IPS-NIHi7 (cell line): ENCODE data around the gene INPP5B.

Source experiments
- DNase-seq: peaks from one replicate; pipeline ENCODE4 v3.0.0; 2012; ENCODE audit warnings: mixed read lengths; ENCODE audit errors: extremely low spot score

Gene INPP5B

DNA sequence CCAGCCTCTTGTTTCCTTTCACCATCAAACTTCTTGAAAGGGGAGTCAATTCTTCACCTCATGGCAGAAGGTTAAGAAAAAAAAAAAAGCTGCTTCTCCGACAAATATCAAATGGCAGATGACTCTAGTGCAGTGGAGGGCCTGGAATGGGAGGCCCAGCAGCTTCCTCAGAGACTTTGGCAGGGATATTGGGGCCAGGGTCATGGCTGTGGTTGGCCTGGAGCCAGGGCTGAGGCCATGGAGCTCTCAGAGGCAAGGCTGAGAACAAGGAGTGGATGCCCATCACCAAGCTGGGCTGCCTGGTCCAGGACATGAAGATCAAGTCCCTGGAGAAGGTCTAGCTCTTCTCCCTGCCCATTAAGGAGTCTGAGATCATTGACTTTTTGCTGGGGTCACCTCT lies 106.1 kb downstream of the INPP5B start:
- DNase-seq: no peak

DNA sequence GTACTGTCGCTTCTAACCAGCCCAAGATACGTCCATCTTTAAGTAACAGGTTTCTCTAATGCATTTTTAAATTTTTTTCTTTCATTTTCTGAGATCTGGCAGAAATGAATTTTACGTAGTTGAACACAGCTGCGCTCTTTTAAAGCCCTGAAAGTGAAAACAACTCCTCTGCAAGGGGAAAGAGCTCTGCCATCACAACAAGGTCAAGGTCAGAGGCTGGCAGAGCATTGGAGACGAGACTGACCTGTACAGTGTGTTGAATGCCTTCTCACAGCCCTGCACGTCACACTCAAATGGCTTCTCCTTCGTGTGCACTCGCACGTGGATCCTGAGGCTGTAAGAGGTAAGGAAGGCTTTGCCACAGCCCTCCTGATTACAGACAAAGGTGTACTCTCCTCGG lies 107.2 kb downstream of the INPP5B start:
- DNase-seq: no peak

DNA sequence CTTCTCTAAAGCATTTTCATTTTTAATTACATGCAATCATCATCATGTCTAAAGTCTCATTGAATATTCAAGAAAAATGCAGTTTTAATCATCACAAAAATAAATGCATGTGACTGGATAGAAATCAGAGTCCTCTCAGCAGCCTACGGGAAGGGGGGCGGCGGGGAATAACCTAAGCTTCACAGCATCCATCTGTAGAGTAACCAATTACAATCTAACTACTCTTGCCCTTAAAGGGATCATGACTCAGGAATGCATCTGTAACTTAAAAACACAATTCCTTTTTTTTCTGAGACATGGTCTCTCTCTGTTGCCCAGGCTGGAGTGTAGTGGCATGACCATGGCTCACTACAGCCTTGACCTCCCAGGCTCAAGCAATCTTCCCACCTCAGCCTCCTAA lies 110.1 kb downstream of the INPP5B start:
- no peak for DNase-seq

DNA sequence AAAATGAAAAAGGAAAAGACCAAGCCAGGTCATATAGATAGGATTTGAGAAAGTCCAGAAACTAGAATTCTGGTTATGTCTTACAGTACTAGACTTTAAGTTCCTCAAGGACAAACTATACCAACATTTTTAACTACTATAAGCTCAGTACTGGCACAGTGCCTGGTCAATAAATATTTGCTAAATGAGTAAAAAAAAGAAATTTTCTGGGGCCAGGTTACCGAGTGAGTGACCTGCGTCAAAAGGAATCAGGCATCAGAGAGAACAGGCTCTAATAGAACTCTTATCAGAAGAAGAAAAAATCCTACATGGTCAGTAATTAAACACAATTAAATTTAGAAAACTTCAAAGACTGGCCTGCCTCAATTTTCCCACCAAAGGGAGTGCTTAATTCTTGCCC lies 115.0 kb downstream of the INPP5B start:
- no peak for DNase-seq

DNA sequence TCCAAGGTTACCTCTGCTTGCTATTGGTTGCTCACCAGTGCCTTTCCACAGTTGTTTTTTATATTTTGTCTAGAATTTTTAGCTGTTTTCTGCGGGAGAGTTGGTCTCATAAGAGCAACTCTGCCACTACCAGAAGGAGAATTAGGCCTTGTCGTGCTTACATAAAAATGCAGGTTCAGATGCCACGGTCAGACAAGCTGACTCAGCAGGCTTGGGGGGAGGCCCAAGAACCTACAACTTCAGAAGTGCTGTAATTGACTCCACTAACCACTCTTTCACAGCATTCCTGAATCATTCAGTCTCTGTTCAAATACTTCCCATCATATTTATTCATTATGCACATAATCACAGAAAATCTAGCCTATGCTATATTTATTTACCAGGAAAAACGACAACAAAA lies 115.7 kb downstream of the INPP5B start:
- no peak for DNase-seq

DNA sequence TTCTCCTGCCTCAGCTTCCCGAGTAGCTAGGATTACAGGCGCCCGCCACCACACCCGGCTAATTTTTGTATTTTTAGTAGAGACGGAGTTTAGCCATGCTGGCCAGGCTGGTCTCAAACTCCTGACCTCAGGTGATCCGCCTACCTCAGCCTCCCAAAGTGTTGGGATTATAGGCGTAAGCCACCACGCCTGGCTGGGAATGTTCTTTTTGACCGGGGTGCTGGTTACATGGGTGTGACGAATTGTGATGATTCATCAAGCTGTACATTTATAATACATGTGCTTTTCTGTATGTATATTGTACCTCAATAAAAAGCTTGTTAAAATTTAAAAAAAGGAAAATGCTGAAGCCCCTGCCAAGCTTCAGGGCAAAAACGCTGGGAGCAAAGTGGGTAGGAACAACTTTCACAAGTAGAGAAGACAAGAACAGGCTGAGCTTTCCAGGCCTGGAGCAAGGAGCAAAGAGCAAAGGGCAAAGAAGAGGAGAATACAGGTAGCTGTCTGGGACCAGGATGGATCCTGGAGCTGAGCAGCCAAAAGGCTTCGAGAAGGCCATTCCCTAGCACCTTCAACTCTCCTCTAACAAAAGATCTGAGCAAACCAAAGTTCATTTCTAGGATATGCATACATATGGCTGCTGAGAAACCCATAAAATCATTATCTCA lies 118.3 kb downstream of the INPP5B start:
- no peak for DNase-seq

DNA sequence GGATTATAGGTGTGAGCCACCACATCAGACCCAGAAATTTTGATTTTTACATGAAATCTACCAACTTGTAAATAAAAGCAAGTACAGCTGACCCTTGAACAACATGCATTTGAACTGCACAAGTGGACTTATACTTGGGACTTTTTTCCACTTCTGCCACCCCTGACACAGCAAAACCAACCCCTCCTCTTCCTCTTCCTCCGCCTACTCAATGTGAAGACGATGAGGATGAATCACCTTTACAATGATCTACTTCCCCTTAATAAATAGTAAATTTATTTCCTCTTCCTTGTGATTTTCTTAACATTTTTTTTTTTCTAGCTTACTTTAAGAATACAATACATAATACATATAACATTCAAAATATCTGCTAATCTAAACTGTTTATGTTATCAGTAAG lies 121.3 kb downstream of the INPP5B start:
- DNase-seq: no peak

DNA sequence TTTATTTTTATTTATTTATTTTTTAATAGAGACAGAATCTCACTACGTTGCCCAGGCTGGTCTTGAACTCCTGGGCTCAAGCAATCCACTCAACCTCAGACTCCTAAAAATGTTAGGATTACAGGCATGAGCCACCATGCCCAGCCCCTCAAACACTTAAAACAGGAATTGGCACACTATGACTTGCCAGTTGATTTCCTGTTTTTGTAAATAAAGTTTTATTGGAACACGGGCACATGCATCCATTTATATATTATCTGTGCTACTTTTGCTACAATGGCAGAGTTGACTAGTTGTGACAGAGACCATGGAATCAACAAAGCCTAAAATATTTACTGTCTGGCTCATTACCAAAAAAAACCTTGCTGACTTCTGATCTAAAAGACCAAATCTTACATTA lies 122.9 kb downstream of the INPP5B start:
- DNase-seq: no peak

DNA sequence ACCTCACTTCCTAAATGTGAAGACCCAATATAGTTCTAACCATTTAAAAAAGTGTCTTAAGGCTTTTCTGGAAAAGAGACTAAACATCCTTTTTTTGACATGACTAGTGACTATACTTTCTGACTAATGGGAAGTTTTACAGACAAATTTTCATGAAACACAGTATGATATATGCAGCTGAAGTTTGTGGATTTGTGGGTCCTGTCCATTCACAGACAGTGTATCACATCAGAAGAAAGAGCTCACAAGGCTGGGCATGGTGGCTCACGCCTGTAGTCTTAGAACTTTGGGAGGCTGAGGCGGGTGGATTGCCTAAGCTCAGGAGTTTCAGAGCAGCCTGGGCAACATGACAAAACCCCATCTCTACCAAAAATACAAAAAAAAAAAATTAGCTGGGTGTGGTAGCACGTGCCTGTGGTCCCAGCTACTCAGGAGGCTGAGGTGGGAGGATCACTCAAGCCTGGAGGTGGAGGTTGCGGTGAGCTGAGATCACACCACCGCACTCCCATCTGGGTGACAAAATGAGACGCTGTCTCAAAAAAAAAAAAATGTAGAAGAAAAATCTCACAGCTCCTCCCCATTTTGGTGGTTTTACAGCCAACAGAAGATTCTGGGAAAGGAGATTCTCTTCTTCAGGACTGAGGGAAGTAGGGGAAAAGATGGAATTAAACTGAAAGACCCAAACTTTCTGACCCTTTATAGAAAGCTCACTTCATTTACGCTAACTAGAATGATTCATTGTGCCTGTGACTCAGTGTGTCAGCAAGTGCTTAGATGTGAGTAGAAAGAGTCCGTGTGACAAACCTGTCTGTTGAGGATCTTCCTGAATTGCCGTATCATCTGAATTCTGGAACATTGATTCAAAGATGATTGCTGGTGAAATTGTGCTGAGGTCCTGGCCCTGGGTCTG lies 123.7 kb downstream of the INPP5B start:
- no peak for DNase-seq

DNA sequence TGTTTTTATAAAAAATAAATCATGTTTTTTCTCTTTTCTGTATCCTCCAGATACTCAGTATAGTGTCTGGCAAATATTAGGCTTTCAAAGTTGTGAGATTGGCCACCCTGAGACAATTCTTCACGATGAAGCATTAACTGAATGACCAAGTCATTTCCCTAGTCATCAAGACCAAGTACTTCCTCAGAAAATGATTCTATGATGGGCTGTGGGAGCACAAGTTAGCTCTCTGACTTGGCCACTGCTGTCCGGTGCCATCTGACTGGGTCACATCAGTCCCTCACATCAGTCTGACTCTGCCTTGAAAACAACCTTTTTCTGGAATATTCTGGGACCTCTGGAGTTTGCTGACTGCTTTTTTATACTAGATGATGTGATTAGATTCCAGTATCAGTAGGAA lies 125.4 kb downstream of the INPP5B start:
- DNase-seq: no peak

DNA sequence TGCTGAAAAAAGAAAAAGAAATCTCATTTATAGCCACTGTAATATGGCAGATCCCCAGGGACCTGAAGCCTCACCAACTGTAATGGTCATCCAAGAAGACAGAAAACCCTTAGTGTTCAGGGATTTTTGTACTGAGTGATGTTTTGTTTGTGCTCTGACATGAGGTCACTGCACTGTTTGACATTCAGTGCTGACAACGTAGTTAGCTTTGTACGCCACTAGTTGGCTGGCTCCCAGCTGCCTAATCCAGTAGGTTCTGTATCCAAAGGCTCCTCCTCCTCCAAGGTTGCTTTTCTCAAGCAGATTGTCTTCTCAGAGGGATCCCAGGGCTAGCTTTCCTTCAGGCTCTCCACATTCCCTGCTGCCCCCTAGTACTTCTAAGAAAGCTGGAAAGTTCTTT lies 129.4 kb downstream of the INPP5B start:
- DNase-seq: peak; percentile 29

DNA sequence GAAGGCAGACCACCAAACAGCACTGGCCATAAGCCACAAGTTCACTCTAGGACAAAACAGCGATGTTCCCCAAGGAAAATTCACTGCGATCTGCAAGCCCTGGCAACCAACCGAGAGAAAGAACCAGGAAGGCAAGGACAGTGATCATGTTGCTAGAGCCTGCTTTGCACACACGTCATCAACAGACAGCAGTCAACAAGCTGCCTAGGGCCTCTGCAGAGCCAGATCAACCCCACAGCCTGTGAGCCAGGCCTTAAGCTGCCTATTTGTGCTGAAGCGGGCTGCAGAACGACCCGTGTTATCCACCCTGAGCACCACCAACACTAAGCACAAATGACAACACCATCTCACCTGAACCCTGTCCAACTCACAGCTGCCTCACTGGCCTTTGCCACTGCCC lies 132.6 kb downstream of the INPP5B start:
- DNase-seq: no peak

DNA sequence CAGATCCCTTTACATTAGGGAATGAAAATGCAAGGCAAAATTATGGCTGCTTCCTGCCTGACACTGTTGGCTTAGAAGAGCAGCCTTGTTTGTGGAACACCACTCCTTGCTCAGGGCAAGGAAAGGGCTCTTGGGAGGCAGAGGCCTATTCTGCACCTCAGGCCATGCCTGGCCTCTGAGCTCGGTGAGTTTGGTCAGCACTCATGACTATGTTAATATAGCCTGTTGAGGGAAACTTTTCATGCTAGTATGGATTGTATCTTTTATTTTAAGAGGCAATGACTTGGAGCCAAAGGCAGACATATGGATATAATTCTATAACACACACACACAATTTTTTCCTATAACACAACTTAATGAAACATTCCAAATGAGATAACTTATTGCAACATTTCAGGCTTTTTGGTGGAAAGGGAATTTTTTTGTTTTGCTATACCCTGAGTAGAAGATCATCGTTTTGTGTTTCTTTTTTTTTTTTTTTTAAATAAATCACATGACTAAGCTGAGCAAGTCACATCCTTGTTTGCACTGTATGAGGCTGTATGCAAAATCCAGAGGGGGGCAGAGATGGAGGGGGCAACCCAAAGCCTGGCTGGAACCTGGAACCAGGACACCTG lies 133.2 kb downstream of the INPP5B start:
- no peak for DNase-seq

DNA sequence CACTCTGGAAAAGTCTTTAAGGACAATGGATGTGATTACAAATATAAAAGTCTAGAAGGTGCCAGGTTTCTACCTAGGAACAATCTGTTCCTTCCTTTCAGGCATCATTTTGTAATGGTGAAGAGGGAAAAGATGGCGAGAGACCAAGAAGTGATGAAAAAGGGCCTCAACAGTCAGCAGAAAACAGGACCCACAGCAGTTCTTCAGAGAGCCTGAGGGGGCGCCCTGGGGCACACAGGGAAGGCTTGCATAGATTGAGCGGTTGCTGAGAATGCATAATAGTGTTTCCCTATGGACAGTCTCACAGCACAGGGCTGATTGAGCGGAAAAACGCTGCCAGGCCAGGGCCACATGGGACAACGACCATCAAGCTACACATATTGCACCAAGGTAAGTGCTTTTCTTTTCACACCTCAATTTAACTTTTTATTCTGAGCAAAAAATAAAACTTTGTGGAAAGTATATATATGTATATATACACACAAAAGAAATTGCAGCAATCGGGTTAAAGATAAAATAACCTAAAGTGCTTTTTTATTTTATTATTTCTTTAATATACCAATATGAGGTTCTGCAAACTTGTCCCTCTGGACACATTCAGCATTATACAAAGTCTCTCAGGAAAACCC lies 135.7 kb downstream of the INPP5B start:
- DNase-seq: peak; percentile 78
